ENCODE data around the gene CFAP251. TPM values are rescaled to one million over a fixed set of nuclear protein-coding genes. Genes with fewer than 3 reads are reported as not detected.
"Not testable (repeated sequence)": the region's sequence is repeated elsewhere in the genome, so short reads cannot be mapped to it uniquely, and the experiment has no call there.

The CFAP251 gene
- total RNA-seq, 1 donor from 2014 or later = 0.99 TPM

GRCh38 chr12:121970581-121971300 is 52.3 kb downstream of the CFAP251 start:
- DNase-seq (ENCODE audit: low read depth) = peak; percentile 73

- DNase-seq (ENCODE audit: low read depth) = peak; percentile 56
These were observed 55.9 kb downstream of the CFAP251 start for GRCh38 chr12:121974026-121974985.

GRCh38 chr12:121975021-121975420 is 56.6 kb downstream of the CFAP251 start:
- no peak for DNase-seq (ENCODE audit: low read depth)

- DNase-seq (ENCODE audit: low read depth) = no peak
These were observed 58.6 kb downstream of the CFAP251 start for GRCh38 chr12:121976950-121977349.

GRCh38 chr12:121980191-121980891 is 61.9 kb downstream of the CFAP251 start:
- peak; percentile 23 for DNase-seq (ENCODE audit: low read depth)

- DNase-seq (ENCODE audit: low read depth) = no peak
These were observed 62.5 kb downstream of the CFAP251 start for GRCh38 chr12:121980892-121981272.

GRCh38 chr12:121981456-121981855 is 63.1 kb downstream of the CFAP251 start:
- no peak for DNase-seq (ENCODE audit: low read depth)

- no peak for DNase-seq (ENCODE audit: low read depth)
These were observed 64.6 kb downstream of the CFAP251 start for GRCh38 chr12:121982950-121983349.

- DNase-seq (ENCODE audit: low read depth) = no peak
These were observed 65.3 kb downstream of the CFAP251 start for GRCh38 chr12:121983536-121984210.

- no peak for DNase-seq (ENCODE audit: low read depth)
These were observed 68.3 kb downstream of the CFAP251 start for GRCh38 chr12:121986489-121987245.

- DNase-seq (ENCODE audit: low read depth) = not testable (repeated sequence)
These were observed 70.1 kb downstream of the CFAP251 start for GRCh38 chr12:121988519-121988918.

GRCh38 chr12:121989276-121990113 is 71.1 kb downstream of the CFAP251 start:
- no peak for DNase-seq (ENCODE audit: low read depth)

- no peak for DNase-seq (ENCODE audit: low read depth)
These were observed 71.8 kb downstream of the CFAP251 start for GRCh38 chr12:121990114-121990647.

- DNase-seq (ENCODE audit: low read depth) = peak; percentile 36
These were observed 72.6 kb downstream of the CFAP251 start for GRCh38 chr12:121990692-121991603.

GRCh38 chr12:121992059-121992879 is 73.9 kb downstream of the CFAP251 start:
- DNase-seq (ENCODE audit: low read depth) = peak; percentile 85

- no peak for DNase-seq (ENCODE audit: low read depth)
These were observed 77.9 kb downstream of the CFAP251 start for GRCh38 chr12:121996050-121996944.

Measured in myocyte (in vitro differentiated cells).